ENCODE data around the gene CREG1. TPM values are rescaled to one million over a fixed set of nuclear protein-coding genes. Genes with fewer than 3 reads are reported as not detected.
A peak's percentile ranks its signal among the peaks of the same experiment; 100 is the strongest.

Gene CREG1
- total and polyA plus RNA-seq, 2 experiments from 2014 or later: 21.2 to 42.7 TPM

GRCh38 chr1:167601442-167602383 is 48.2 kb upstream of the CREG1 start (continued):
- TF ChIP-seq ZNF462 (CRISPR knock-in tag; IDR thresholded peaks at IDR 0.05) (no peak), EZH2phosphoT487 (IDR thresholded peaks at IDR 0.05; ENCODE audit: unreplicated experiment) (no peak), EZH2 (IDR thresholded peaks at IDR 0.05; ENCODE audit: low read depth, unreplicated experiment) (no peak), ETS1 (IDR thresholded peaks at IDR 0.05) (no peak), JUNB (IDR thresholded peaks at IDR 0.05; ENCODE audit: unreplicated experiment) (no peak)

GRCh38 chr1:167599957-167600581 is 46.5 kb upstream of the CREG1 start:
- no peaks in the 10 kb centered on the region for H3K4me1 ChIP-seq (ENCODE audit: insufficient read depth)
- H3F3A ChIP-seq (replicated peaks; ENCODE audit: low read depth): no peaks in the 10 kb centered on the region
- H4K20me1 ChIP-seq (replicated peaks; ENCODE audit: insufficient read depth): no peaks in the 10 kb centered on the region
- Mint-ChIP-seq H3K9me3 (no peaks in the 10 kb centered on the region), H3K4me1 (peaks cover 5% of the 10 kb centered on the region), H3K27me3 (ENCODE audit: insufficient read depth, low read depth, poor library complexity) (no peaks in the 10 kb centered on the region), H3K27ac (no peak overlapping the region), H3K4me3 (no peak overlapping the region), H3K36me3 (ENCODE audit: low read depth) (no peaks in the 10 kb centered on the region)
- no peak overlapping the region for H3K4me3 ChIP-seq
- no peak overlapping the region for H2AFZ ChIP-seq
- H3K27me3 ChIP-seq (ENCODE audit: insufficient read depth): no peaks in the 10 kb centered on the region
- TF ChIP-seq CTCF (conservative IDR thresholded peaks at IDR 0.05; ENCODE audit: low read depth in 2 of 2) (peak; percentile 33 to 51; a peak in 3 of 4 replicates), REST (IDR thresholded peaks at IDR 0.05; ENCODE audit: unreplicated experiment) (no peak)
- no peak overlapping the region for H3K4me2 ChIP-seq
- DNase-seq (ENCODE audit: low spot score): no peak
- H3K36me3 ChIP-seq (ENCODE audit: insufficient read depth): no peaks in the 10 kb centered on the region
- H3K9me2 ChIP-seq (ENCODE audit: insufficient read depth): 0 out of 2 replicates have a peak, but pooled peaks cover 7% of the 10 kb centered on the region
- ATAC-seq: no peak
- H3K79me2 ChIP-seq (replicated peaks; ENCODE audit: insufficient read depth): no peaks in the 10 kb centered on the region
- H3K27ac ChIP-seq (ENCODE audit: low read depth): no peak overlapping the region

Data from GM23338 (cell line).